Neuronal stem cell (in vitro differentiated cells): ENCODE data around the gene RAD51C. TPM values are rescaled to one million over a fixed set of nuclear protein-coding genes. Genes with fewer than 3 reads are reported as not detected.

ENCODE experiments used
- DNase-seq: peaks from one replicate; pipeline ENCODE4 v3.0.0-alpha.2; 2013; ENCODE audit warnings: low spot score
- H2AFZ ChIP-seq: one replicate; pipeline ENCODE4 v1.6.1; 2013; ENCODE audit warnings: mild to moderate bottlenecking, low read length, inconsistent platforms
- H2AK5ac ChIP-seq: 2 replicates; pipeline ENCODE4 v1.6.1; 2013; ENCODE audit warnings: low read depth, mild to moderate bottlenecking, inconsistent platforms, low read length, moderate library complexity, mixed read lengths
- H2BK120ac ChIP-seq: 2 replicates; pipeline ENCODE4 v1.6.1; 2013; ENCODE audit warnings: low read depth, mild to moderate bottlenecking, inconsistent platforms, low read length, moderate library complexity, mixed read lengths
- H2BK12ac ChIP-seq: one replicate; pipeline ENCODE4 v1.6.1; 2013; ENCODE audit warnings: low read length, inconsistent platforms
- H2BK15ac ChIP-seq: 2 replicates; pipeline ENCODE4 v1.6.1; 2013; ENCODE audit warnings: mild to moderate bottlenecking, low read length, inconsistent platforms, mixed read lengths
- H2BK5ac ChIP-seq: one replicate; pipeline ENCODE4 v1.6.1; 2013; ENCODE audit warnings: inconsistent platforms, mild to moderate bottlenecking, low read length, moderate library complexity
- H3K14ac ChIP-seq: one replicate; pipeline ENCODE4 v1.6.1; 2013; ENCODE audit warnings: low read length, inconsistent platforms
- H3K18ac ChIP-seq: 2 replicates; pipeline ENCODE4 v1.6.1; 2013; ENCODE audit warnings: low read length, inconsistent platforms
- H3K23ac ChIP-seq: 2 replicates; pipeline ENCODE4 v1.6.1; 2013; ENCODE audit warnings: low read depth, mild to moderate bottlenecking, mixed read lengths, low read length, inconsistent platforms; ENCODE audit not compliant: poor library complexity
- H3K27ac ChIP-seq: replicated peaks from 3 replicates; pipeline ENCODE4 v1.5.1; 2013; ENCODE audit warnings: low read length, inconsistent platforms
- H3K27me3 ChIP-seq, 3 experiments: 2 replicates each; pipeline ENCODE4 v1.6.1; 2013; ENCODE audit warnings: low read length in 3 of 3, mild to moderate bottlenecking in 2 of 3, inconsistent platforms in 1 of 3, low read depth in 1 of 3, mixed read lengths in 1 of 3, moderate library complexity in 1 of 3; ENCODE audit not compliant: control insufficient read depth in 3 of 3, insufficient read depth in 3 of 3
- H3K36me3 ChIP-seq, 2 donors: replicated peaks in 1 of 2; 2 replicates each; pipeline ENCODE4 v1.6.1; 2013; ENCODE audit warnings: low read length in 2 of 2; ENCODE audit not compliant: control insufficient read depth in 2 of 2, insufficient read depth in 2 of 2
- H3K4ac ChIP-seq: 2 replicates; pipeline ENCODE4 v1.6.1; 2013; ENCODE audit warnings: inconsistent platforms, mild to moderate bottlenecking, low read length, moderate library complexity
- H3K4me1 ChIP-seq, 2 donors: 1 replicate in 1 of 2; 2 replicates in 1 of 2; pipeline ENCODE4 v1.6.1; 2013; ENCODE audit warnings: low read length in 2 of 2, low read depth in 1 of 2; ENCODE audit not compliant: control insufficient read depth in 2 of 2, insufficient read depth in 1 of 2
- H3K4me2 ChIP-seq: one replicate; pipeline ENCODE4 v1.6.1; 2013; ENCODE audit warnings: mild to moderate bottlenecking, low read length, inconsistent platforms; ENCODE audit not compliant: insufficient read depth, poor library complexity, severe bottlenecking
- H3K4me3 ChIP-seq, 2 donors: 2 replicates each; pipeline ENCODE4 v1.5.1; 2013; ENCODE audit warnings: low read length in 2 of 2, mild to moderate bottlenecking in 2 of 2, inconsistent platforms in 1 of 2, moderate library complexity in 1 of 2
- H3K79me1 ChIP-seq: one replicate; pipeline ENCODE4 v1.6.1; 2013; ENCODE audit warnings: low read depth, mild to moderate bottlenecking, inconsistent platforms, low read length, moderate library complexity
- H3K9ac ChIP-seq: one replicate; pipeline ENCODE4 v1.6.1; 2013; ENCODE audit warnings: mild to moderate bottlenecking, low read depth, low read length, inconsistent platforms; ENCODE audit not compliant: poor library complexity
- H3K9me3 ChIP-seq, 2 donors: replicated peaks in 1 of 2; 2 replicates each; pipeline versions ENCODE3 to v1.6.1; 2013; ENCODE audit warnings: low read length in 2 of 2, mild to moderate bottlenecking in 2 of 2, inconsistent platforms in 1 of 2, low read depth in 1 of 2, mixed read lengths in 1 of 2, moderate library complexity in 1 of 2; ENCODE audit not compliant: control insufficient read depth in 2 of 2, insufficient read depth in 1 of 2
- H4K8ac ChIP-seq: one replicate; pipeline ENCODE4 v1.6.1; 2013; ENCODE audit warnings: low read depth, mild to moderate bottlenecking, inconsistent platforms, low read length, moderate library complexity
- H4K91ac ChIP-seq: one replicate; pipeline ENCODE4 v1.6.1; 2013; ENCODE audit warnings: low read length, low read depth, mild to moderate bottlenecking, inconsistent platforms; ENCODE audit not compliant: poor library complexity
- WGBS, 2 donors: extraction: QIAGEN DNeasy Blood & Tissue Kit; methylation state at CpG; one replicate each; pipeline ENCODE4 v1.1.7; 2013; ENCODE audit warnings: missing lambda C conversion rate in 2 of 2, mixed read lengths in 1 of 2; ENCODE audit not compliant: insufficient read length in 2 of 2, insufficient replicate concordance in 1 of 2; ENCODE audit errors: extremely low coverage in 2 of 2; 5-methylcytosine and 5-hydroxymethylcytosine counted together
- small RNA-seq: library from polyadenylated mRNA; stranded (forward); fragments of <200 nt; extraction: miRNeasy Mini kit (QIAGEN cat#:217004); gene quantifications from one replicate; pipeline ENCODE3, GENCODE V24; 2013; ENCODE audit not compliant: insufficient read depth

RAD51C gene

DNA sequence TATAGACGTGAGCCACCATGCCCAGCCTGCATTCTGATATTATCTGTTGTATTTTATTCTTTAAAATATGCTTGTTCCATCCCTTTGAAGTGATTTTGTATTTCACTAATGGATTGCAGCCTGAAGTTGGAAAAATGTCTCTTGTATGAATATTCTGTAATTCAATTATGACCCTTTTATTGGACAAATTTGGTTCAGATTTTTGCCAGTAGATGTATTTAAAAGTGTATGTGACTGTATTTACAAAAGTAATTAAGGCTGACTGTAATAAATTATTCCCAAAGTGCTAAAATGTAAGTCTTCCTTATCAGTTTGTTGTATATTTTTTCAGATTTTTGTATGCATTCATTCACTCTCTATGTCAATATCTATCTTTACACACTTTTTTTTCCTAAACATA is 87.0 kb downstream of the RAD51C start:
- Histone ChIP-seq H3K4me3 (no peak overlapping the region), H3K18ac (no peak overlapping the region), H3K4ac (no peak overlapping the region)

DNA sequence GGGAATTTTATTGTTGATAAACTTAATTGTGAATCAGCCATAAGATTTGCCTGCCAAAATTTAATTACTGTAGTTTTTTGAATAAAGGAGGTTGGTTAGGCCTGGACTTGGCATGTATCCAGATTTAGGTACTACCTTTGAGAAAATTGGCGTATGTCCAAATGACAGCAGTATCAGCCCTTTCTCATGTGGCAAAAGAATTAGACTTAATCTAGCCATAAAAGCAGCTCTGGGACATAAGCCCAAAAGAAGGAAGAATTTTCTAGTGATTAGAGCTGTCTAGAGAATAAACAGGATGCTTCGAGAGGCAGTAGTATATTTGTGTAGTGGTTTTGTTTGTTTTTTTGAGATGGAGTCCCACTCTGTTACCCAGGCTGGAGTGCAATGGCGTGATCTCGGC is 91.0 kb downstream of the RAD51C start:
- Histone ChIP-seq H2BK12ac (no peak overlapping the region), H3K79me1 (no peaks in the 10 kb centered on the region), H3K4ac (no peak overlapping the region), H3K27me3 (no peaks in the 10 kb centered on the region), H2BK5ac (no peak overlapping the region), H3K18ac (no peak overlapping the region), H2AK5ac (no peak overlapping the region), H3K27ac (no peak overlapping the region), H3K36me3 (no peaks in the 10 kb centered on the region), H3K23ac (no peak overlapping the region), H3K4me1 (peaks cover 0 to 2% of the 10 kb centered on the region in 2 donors), H3K14ac (no peak overlapping the region), H3K9me3 (no peaks in the 10 kb centered on the region), H2AFZ (no peak overlapping the region), H3K9ac (no peak overlapping the region), H3K4me2 (no peak overlapping the region), H3K4me3 (no peak overlapping the region), H2BK120ac (no peak overlapping the region), H2BK15ac (no peak overlapping the region), H4K8ac (no peak overlapping the region), H4K91ac (no peak overlapping the region)
- no CpG with 5 or more reads among the region's 4 CpGs for WGBS, 2 donors
- no peak for DNase-seq

More for the DNA sequence above, 87.0 kb downstream of the RAD51C start:
- H2AK5ac ChIP-seq: no peak overlapping the region
- no peak overlapping the region for H2BK15ac ChIP-seq
- no peaks in the 10 kb centered on the region for H3K27me3 ChIP-seq
- H3K36me3 ChIP-seq: no peaks in the 10 kb centered on the region
- H3K79me1 ChIP-seq: no peaks in the 10 kb centered on the region
- H3K9me3 ChIP-seq: no peaks in the 10 kb centered on the region
- H2AFZ ChIP-seq: no peak overlapping the region
- DNase-seq: no peak
- H3K14ac ChIP-seq: no peak overlapping the region
- H3K4me1 ChIP-seq: no peaks in the 10 kb centered on the region
- no peak overlapping the region for H3K27ac ChIP-seq
- H3K23ac ChIP-seq: no peak overlapping the region
- H2BK12ac ChIP-seq: no peak overlapping the region
- H3K9ac ChIP-seq: no peak overlapping the region
- no peak overlapping the region for H4K8ac ChIP-seq
- H3K4me2 ChIP-seq: no peak overlapping the region
- H2BK120ac ChIP-seq: no peak overlapping the region
- no peak overlapping the region for H4K91ac ChIP-seq
- no CpG with 5 or more reads among the region's 1 CpG for WGBS, 2 donors
- H2BK5ac ChIP-seq: no peak overlapping the region

DNA sequence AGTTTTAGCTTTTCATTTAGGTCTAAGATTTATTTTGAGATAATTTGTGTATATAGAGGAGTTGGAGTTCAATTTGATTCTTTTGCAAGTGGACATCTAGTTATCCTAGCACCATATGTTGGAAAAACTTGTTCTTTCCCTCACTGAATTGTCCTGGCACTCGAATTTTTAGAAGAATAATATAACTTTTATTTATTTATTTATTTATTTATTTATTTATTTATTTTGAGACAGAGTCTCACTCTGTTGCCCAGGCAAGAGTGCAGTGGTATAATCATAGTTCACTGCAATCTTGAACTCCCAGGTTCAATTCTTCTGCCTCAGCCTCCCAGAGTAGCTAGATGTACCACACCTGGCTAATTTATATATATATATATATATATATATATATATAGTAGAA is 92.7 kb downstream of the RAD51C start:
- no CpG with 5 or more reads among the region's 1 CpG for WGBS, 2 donors
- no peak overlapping the region for H3K4me3 ChIP-seq
- no peak overlapping the region for H2BK5ac ChIP-seq
- H2BK12ac ChIP-seq: no peak overlapping the region
- H3K9me3 ChIP-seq: no peaks in the 10 kb centered on the region
- no peak overlapping the region for H2BK120ac ChIP-seq
- H3K4ac ChIP-seq: no peak overlapping the region
- no peak overlapping the region for H3K23ac ChIP-seq
- no peaks in the 10 kb centered on the region for H3K79me1 ChIP-seq
- no peak overlapping the region for H3K9ac ChIP-seq
- no peak overlapping the region for H3K14ac ChIP-seq
- no peak for DNase-seq
- no peak overlapping the region for H4K8ac ChIP-seq
- no peak overlapping the region for H3K18ac ChIP-seq
- no peak overlapping the region for H2BK15ac ChIP-seq
- no peak overlapping the region for H2AK5ac ChIP-seq
- H2AFZ ChIP-seq: no peak overlapping the region
- H3K27ac ChIP-seq: no peak overlapping the region
- H4K91ac ChIP-seq: no peak overlapping the region
- H3K4me2 ChIP-seq: no peak overlapping the region
- no peaks in the 10 kb centered on the region for H3K27me3 ChIP-seq
- H3K36me3 ChIP-seq: no peaks in the 10 kb centered on the region
- peaks cover 0 to 2% of the 10 kb centered on the region in 2 donors for H3K4me1 ChIP-seq

Small RNAs within 50 kb of the gene (small RNA-seq; reads per million reads assigned to genes)
- gene AC011195.1 (not detected), gene AC025521.1 (not detected), gene RF00017 (not detected), gene RNU1-108P (not detected), gene RNU1-52P (not detected), gene RNU1-85P (1.2 reads per million)
